ENCODE results near the gene EPN2.

The EPN2 gene

GRCh38 chr17:19270704-19271611, 33.8 kb downstream of the EPN2 start:
- Histone ChIP-seq H3K9me2 (replicated peaks; ENCODE audit: insufficient read depth, low read length) (no peaks in the 10 kb centered on the region), H2AFZ (ENCODE audit: low read depth, low read length, severe bottlenecking) (no peak overlapping the region), H3F3A (ENCODE audit: insufficient read depth) (no peaks in the 10 kb centered on the region), H3K36me3 (ENCODE audit: low read length) (no peaks in the 10 kb centered on the region), H3K4me2 (ENCODE audit: low read depth, low read length, poor library complexity, severe bottlenecking) (no peak overlapping the region), H3K79me2 (ENCODE audit: insufficient read depth, low read length) (no peaks in the 10 kb centered on the region), H3K27ac (ENCODE audit: low read depth, low read length) (no peak overlapping the region), H3K9me3 (ENCODE audit: insufficient read depth, low read length) (no peaks in the 10 kb centered on the region), H3K27me3 (ENCODE audit: low read length) (no peaks in the 10 kb centered on the region), H4K20me1 (ENCODE audit: low read depth, low read length) (no peaks in the 10 kb centered on the region), H3K4me3 (ENCODE audit: insufficient read depth, low read length, poor library complexity, severe bottlenecking) (no peak overlapping the region), H3K9ac (ENCODE audit: low read length) (no peak overlapping the region)
- TF ChIP-seq EZH2phosphoT487 (conservative IDR thresholded peaks at IDR 0.05; ENCODE audit: low read length): no peak
- no peak for TF ChIP-seq CTCF (IDR thresholded peaks at IDR 0.05; ENCODE audit: insufficient read depth, low read length, poor library complexity, severe bottlenecking)

- Histone ChIP-seq H3K79me2 (ENCODE audit: insufficient read depth, low read length) (no peaks in the 10 kb centered on the region), H3K9ac (ENCODE audit: low read length) (no peak overlapping the region), H3K9me3 (ENCODE audit: insufficient read depth, low read length) (no peaks in the 10 kb centered on the region), H4K20me1 (ENCODE audit: low read depth, low read length) (no peaks in the 10 kb centered on the region), H3K27ac (ENCODE audit: low read depth, low read length) (no peak overlapping the region), H3K4me3 (ENCODE audit: insufficient read depth, low read length, poor library complexity, severe bottlenecking) (no peak overlapping the region), H2AFZ (ENCODE audit: low read depth, low read length, severe bottlenecking) (no peak overlapping the region), H3K9me2 (replicated peaks; ENCODE audit: insufficient read depth, low read length) (no peaks in the 10 kb centered on the region), H3K4me2 (ENCODE audit: low read depth, low read length, poor library complexity, severe bottlenecking) (no peak overlapping the region), H3K36me3 (ENCODE audit: low read length) (no peaks in the 10 kb centered on the region), H3F3A (ENCODE audit: insufficient read depth) (no peaks in the 10 kb centered on the region), H3K27me3 (ENCODE audit: low read length) (no peaks in the 10 kb centered on the region)
- TF ChIP-seq CTCF (IDR thresholded peaks at IDR 0.05; ENCODE audit: insufficient read depth, low read length, poor library complexity, severe bottlenecking): no peak
- TF ChIP-seq EZH2phosphoT487 (conservative IDR thresholded peaks at IDR 0.05; ENCODE audit: low read length): no peak
Measured at GRCh38 chr17:19271780-19272357, 34.7 kb downstream of the EPN2 start.

GRCh38 chr17:19273731-19274130, 36.6 kb downstream of the EPN2 start:
- no peak overlapping the region for H2AFZ ChIP-seq (ENCODE audit: low read depth, low read length, severe bottlenecking)
- H3F3A ChIP-seq (ENCODE audit: insufficient read depth): no peaks in the 10 kb centered on the region
- no peak overlapping the region for H3K27ac ChIP-seq (ENCODE audit: low read depth, low read length)
- no peaks in the 10 kb centered on the region for H3K79me2 ChIP-seq (ENCODE audit: insufficient read depth, low read length)
- H3K4me2 ChIP-seq (ENCODE audit: low read depth, low read length, poor library complexity, severe bottlenecking): no peak overlapping the region
- H3K9me2 ChIP-seq (replicated peaks; ENCODE audit: insufficient read depth, low read length): no peaks in the 10 kb centered on the region
- no peaks in the 10 kb centered on the region for H3K9me3 ChIP-seq (ENCODE audit: insufficient read depth, low read length)
- H3K36me3 ChIP-seq (ENCODE audit: low read length): no peaks in the 10 kb centered on the region
- H3K27me3 ChIP-seq (ENCODE audit: low read length): no peaks in the 10 kb centered on the region
- no peak overlapping the region for H3K9ac ChIP-seq (ENCODE audit: low read length)
- no peaks in the 10 kb centered on the region for H4K20me1 ChIP-seq (ENCODE audit: low read depth, low read length)
- TF ChIP-seq CTCF (IDR thresholded peaks at IDR 0.05; ENCODE audit: insufficient read depth, low read length, poor library complexity, severe bottlenecking) (no peak), EZH2phosphoT487 (conservative IDR thresholded peaks at IDR 0.05; ENCODE audit: low read length) (no peak)
- H3K4me3 ChIP-seq (ENCODE audit: insufficient read depth, low read length, poor library complexity, severe bottlenecking): no peak overlapping the region

All from SU-DHL-6 (cell line).